ENCODE results near the gene DOCK3. TPM values are rescaled to one million over a fixed set of nuclear protein-coding genes. Genes with fewer than 3 reads are reported as not detected.
"Not testable (repeated sequence)": the region's sequence is repeated elsewhere in the genome, so short reads cannot be mapped to it uniquely, and the experiment has no call there.

Gene DOCK3
- total RNA-seq, 2 donors from 2014 or later, result 7.7 to 8.5 TPM

DNA sequence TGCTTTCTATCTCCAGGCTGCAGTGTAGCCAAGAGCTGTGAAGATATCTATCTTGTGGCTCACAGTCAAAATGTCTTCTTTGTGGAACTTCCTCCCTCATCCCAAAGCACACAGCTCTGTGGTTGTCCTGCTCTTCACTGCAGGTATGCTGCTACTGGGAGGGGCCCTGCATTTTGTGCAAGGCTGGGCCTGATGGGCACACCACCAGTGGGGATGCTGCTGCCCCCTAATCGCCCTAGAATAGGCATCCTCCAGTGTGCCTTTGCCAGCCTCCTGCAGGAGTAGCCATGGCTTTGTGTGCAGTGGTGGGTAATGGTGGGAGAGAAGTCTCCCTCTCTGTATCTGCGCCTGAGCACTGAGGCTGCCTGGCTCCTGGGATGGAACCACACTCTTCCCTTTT lies 297.3 kb downstream of the DOCK3 start:
- H3K36me3 ChIP-seq (ENCODE audit: control insufficient read depth, insufficient read depth, low read length), result no peaks in the 10 kb centered on the region
- no peak overlapping the region for H3K27ac ChIP-seq (ENCODE audit: low read depth, low read length)
- WGBS, 2 experiments (ENCODE audit: insufficient coverage in 1 of 2, insufficient read length in 1 of 2), result 92% methylated on average over 2 of the region's 2 CpGs; no CpG with 5 or more reads in 1 of the 2 experiments
- Mint-ChIP-seq H3K36me3 (ENCODE audit: low read depth) (peaks cover 9% of the 10 kb centered on the region), H3K4me3 (no peak overlapping the region), H3K27ac (no peak overlapping the region), H3K27me3 (ENCODE audit: insufficient read depth) (no peaks in the 10 kb centered on the region), H3K4me1 (peaks cover 6% of the 10 kb centered on the region), H3K9me3 (peaks cover 20% of the 10 kb centered on the region)
- no peak overlapping the region for H3K9ac ChIP-seq (ENCODE audit: extremely low read depth, low read length, poor library complexity, severe bottlenecking)
- H3K4me1 ChIP-seq (ENCODE audit: control insufficient read depth, insufficient read depth, low read length), result peaks cover 2% of the 10 kb centered on the region
- no peak for DNase-seq
- H3K27me3 ChIP-seq (ENCODE audit: control insufficient read depth, insufficient read depth, low read length, poor library complexity, severe bottlenecking), result no peaks in the 10 kb centered on the region
- no peak overlapping the region for H3K4me3 ChIP-seq (ENCODE audit: low read length)
- TF ChIP-seq, protein P1, sequence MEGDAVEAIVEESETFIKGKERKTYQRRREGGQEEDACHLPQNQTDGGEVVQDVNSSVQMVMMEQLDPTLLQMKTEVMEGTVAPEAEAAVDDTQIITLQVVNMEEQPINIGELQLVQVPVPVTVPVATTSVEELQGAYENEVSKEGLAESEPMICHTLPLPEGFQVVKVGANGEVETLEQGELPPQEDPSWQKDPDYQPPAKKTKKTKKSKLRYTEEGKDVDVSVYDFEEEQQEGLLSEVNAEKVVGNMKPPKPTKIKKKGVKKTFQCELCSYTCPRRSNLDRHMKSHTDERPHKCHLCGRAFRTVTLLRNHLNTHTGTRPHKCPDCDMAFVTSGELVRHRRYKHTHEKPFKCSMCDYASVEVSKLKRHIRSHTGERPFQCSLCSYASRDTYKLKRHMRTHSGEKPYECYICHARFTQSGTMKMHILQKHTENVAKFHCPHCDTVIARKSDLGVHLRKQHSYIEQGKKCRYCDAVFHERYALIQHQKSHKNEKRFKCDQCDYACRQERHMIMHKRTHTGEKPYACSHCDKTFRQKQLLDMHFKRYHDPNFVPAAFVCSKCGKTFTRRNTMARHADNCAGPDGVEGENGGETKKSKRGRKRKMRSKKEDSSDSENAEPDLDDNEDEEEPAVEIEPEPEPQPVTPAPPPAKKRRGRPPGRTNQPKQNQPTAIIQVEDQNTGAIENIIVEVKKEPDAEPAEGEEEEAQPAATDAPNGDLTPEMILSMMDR (conservative IDR thresholded peaks at IDR 0.05), result no peak
- peaks cover 21% of the 10 kb centered on the region for H3K9me3 ChIP-seq (ENCODE audit: control insufficient read depth, low read length)

DNA sequence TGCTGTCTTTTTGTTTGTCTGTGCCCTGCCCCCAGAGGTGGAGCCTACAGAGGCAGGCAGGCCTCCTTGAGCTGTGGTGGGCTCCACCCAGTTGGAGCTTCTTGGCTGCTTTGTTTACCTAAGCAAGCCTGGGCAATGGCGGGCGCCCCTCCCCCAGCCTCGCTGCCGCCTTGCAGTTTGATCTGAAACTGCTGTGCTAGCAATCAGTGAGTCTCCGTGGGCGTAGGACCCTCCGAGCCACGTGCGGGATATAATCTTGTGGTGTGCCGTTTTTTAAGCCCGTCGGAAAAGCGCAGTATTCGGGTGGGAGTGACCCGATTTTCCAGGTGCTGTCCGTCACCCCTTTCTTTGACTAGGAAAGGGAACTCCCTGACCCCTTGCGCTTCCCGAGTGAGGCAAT lies 303.9 kb downstream of the DOCK3 start:
- not testable (repeated sequence) for H3K9ac ChIP-seq (ENCODE audit: extremely low read depth, low read length, poor library complexity, severe bottlenecking); H3K4me1 ChIP-seq (ENCODE audit: control insufficient read depth, insufficient read depth, low read length); DNase-seq; H3K27ac ChIP-seq (ENCODE audit: low read depth, low read length); H3K36me3 ChIP-seq (ENCODE audit: control insufficient read depth, insufficient read depth, low read length); H3K36me3 Mint-ChIP-seq (ENCODE audit: low read depth); H3K4me3 ChIP-seq (ENCODE audit: low read length); H3K27me3 ChIP-seq (ENCODE audit: control insufficient read depth, insufficient read depth, low read length, poor library complexity, severe bottlenecking); H3K9me3 ChIP-seq (ENCODE audit: control insufficient read depth, low read length); H3K27me3 Mint-ChIP-seq (ENCODE audit: insufficient read depth); H3K4me1 Mint-ChIP-seq
- peak overlapping the region; percentile 97 for H3K27ac Mint-ChIP-seq
- H3K4me3 Mint-ChIP-seq, result peak overlapping the region; percentile 66
- H3K9me3 Mint-ChIP-seq, result peaks cover 24% of the 10 kb centered on the region
- 68% methylated on average over 16 of the region's 18 CpGs; no CpG with 5 or more reads in 1 of the 2 experiments for WGBS, 2 experiments (ENCODE audit: insufficient coverage in 1 of 2, insufficient read length in 1 of 2)

DNA sequence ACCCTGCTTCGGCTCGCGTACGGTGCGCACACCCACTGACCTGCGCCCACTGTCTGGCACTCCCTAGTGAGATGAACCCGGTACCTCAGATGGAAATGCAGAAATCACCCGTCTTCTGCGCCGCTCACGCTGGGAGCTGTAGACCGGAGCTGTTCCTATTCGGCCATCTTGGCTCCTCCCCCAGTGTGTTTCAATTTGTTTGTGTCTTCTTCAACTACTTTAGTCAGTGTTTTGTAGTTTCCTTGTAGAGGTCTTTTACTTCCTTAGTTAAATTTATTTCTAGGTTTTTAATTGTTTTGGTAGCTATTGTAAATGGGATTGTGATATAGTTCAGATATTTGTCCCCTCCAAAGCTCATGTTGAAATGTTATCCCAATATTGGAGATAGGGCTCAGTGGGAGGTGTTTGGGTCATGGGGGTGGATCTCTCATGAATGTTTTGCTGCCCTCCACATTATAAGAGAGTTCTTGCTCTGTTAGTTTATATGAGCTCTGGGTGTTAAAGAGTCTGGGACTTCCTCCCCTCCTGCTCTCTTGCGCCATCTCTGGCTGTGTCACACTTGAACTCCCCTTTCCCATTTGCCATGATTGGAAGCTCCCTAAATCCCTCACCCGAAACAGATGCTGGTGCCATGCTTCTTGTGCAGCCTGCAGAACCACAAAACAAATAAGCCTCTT lies 304.4 kb downstream of the DOCK3 start:
- Mint-ChIP-seq H3K4me1 (no peaks in the 10 kb centered on the region), H3K36me3 (ENCODE audit: low read depth) (peaks cover 5% of the 10 kb centered on the region), H3K27me3 (ENCODE audit: insufficient read depth) (no peaks in the 10 kb centered on the region), H3K27ac (peak overlapping the region; percentile 97), H3K9me3 (peaks cover 24% of the 10 kb centered on the region), H3K4me3 (peak overlapping the region; percentile 66)
- TF ChIP-seq, protein P1 (conservative IDR thresholded peaks at IDR 0.05), result peak; percentile 61
- WGBS, 2 experiments (ENCODE audit: insufficient coverage in 1 of 2, insufficient read length in 1 of 2), result 98 to 100% methylated on average over 1 to 8 of the region's 15 CpGs
- Histone ChIP-seq H3K27me3 (ENCODE audit: control insufficient read depth, insufficient read depth, low read length, poor library complexity, severe bottlenecking) (no peaks in the 10 kb centered on the region), H3K9me3 (ENCODE audit: control insufficient read depth, low read length) (peaks cover 4% of the 10 kb centered on the region), H3K9ac (ENCODE audit: extremely low read depth, low read length, poor library complexity, severe bottlenecking) (no peak overlapping the region), H3K27ac (ENCODE audit: low read depth, low read length) (no peak overlapping the region), H3K36me3 (ENCODE audit: control insufficient read depth, insufficient read depth, low read length) (no peaks in the 10 kb centered on the region), H3K4me1 (ENCODE audit: control insufficient read depth, insufficient read depth, low read length) (no peaks in the 10 kb centered on the region), H3K4me3 (ENCODE audit: low read length) (no peak overlapping the region)
- peak; percentile 77 for DNase-seq
